ENCODE results near the gene EPG5.

DNA sequence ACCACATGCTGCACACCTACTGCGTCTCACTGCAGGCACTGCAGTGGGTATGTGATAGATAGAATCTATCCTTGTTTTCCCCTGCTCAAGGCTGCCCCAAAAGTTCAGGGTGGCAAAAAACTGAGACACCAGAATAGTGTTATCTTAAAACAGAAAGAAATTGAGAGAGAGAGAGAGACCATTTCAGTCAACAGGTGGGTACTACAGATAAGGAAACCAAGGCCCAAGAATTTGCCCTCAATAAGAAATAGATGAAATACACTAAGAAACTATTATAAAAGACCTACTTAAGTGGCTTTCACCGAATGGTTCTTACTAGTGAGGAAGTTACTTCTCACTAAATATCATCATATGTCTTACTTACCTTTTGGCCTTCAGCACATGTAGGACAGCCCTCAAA is 27.9 kb downstream of the EPG5 start:
- TF ChIP-seq HOXA7 (CRISPR knock-in tag; IDR thresholded peaks at IDR 0.05) (no peak), JUN (IDR thresholded peaks at IDR 0.05) (no peak), RCOR1 (IDR thresholded peaks at IDR 0.05; ENCODE audit: low read depth, low read length) (no peak), CHD2 (IDR thresholded peaks at IDR 0.05; ENCODE audit: low read length, partially characterized antibody) (no peak), EHMT2 (IDR thresholded peaks at IDR 0.05; ENCODE audit: low read depth) (no peak)
- TF ChIP-seq, protein P1, sequence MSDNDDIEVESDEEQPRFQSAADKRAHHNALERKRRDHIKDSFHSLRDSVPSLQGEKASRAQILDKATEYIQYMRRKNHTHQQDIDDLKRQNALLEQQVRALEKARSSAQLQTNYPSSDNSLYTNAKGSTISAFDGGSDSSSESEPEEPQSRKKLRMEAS (IDR thresholded peaks at IDR 0.05), result no peak
- TF ChIP-seq, protein P2, sequence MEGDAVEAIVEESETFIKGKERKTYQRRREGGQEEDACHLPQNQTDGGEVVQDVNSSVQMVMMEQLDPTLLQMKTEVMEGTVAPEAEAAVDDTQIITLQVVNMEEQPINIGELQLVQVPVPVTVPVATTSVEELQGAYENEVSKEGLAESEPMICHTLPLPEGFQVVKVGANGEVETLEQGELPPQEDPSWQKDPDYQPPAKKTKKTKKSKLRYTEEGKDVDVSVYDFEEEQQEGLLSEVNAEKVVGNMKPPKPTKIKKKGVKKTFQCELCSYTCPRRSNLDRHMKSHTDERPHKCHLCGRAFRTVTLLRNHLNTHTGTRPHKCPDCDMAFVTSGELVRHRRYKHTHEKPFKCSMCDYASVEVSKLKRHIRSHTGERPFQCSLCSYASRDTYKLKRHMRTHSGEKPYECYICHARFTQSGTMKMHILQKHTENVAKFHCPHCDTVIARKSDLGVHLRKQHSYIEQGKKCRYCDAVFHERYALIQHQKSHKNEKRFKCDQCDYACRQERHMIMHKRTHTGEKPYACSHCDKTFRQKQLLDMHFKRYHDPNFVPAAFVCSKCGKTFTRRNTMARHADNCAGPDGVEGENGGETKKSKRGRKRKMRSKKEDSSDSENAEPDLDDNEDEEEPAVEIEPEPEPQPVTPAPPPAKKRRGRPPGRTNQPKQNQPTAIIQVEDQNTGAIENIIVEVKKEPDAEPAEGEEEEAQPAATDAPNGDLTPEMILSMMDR (IDR thresholded peaks at IDR 0.05), result no peak
- TF ChIP-seq, protein P3, sequence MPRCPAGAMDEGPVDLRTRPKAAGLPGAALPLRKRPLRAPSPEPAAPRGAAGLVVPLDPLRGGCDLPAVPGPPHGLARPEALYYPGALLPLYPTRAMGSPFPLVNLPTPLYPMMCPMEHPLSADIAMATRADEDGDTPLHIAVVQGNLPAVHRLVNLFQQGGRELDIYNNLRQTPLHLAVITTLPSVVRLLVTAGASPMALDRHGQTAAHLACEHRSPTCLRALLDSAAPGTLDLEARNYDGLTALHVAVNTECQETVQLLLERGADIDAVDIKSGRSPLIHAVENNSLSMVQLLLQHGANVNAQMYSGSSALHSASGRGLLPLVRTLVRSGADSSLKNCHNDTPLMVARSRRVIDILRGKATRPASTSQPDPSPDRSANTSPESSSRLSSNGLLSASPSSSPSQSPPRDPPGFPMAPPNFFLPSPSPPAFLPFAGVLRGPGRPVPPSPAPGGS (IDR thresholded peaks at IDR 0.05), result no peak

Data from A549 (cell line).